Mononuclear cell (primary cell): ENCODE measurements around the gene AEBP2. TPM values are rescaled to one million over a fixed set of nuclear protein-coding genes. Genes with fewer than 3 reads are reported as not detected.
"Not testable (repeated sequence)": the region's sequence is repeated elsewhere in the genome, so short reads cannot be mapped to it uniquely, and the experiment has no call there.

Experiments
- H3K27me3 ChIP-seq: 2 replicates; pipeline ENCODE4 v1.6.0; 2011; ENCODE audit warnings: low read length, control low read depth; ENCODE audit not compliant: insufficient read depth
- H3K4me1 ChIP-seq: 2 replicates; pipeline ENCODE4 v1.5.1; 2011; ENCODE audit warnings: mild to moderate bottlenecking, low read length, control low read depth; ENCODE audit not compliant: insufficient read depth
- H3K4me3 ChIP-seq: 2 replicates; pipeline ENCODE4 v1.5.1; 2011; ENCODE audit warnings: mild to moderate bottlenecking, low read length, moderate library complexity
- H3K9me3 ChIP-seq: 2 replicates; pipeline ENCODE4 v1.5.1; 2011; ENCODE audit warnings: low read depth, mild to moderate bottlenecking, control low read depth, low read length
- total RNA-seq: library from RNA; depleted of rRNA; stranded (reverse); fragments of >200 nt; gene quantifications from one replicate; pipeline ENCODE4 v1.2.3, GENCODE V29; 2012

AEBP2 gene
- total RNA-seq, 1 donor = 29.9 TPM

GRCh38 chr12:19411234-19412204 lies 27.8 kb upstream of the AEBP2 start:
- Histone ChIP-seq H3K4me1 (no peaks in the 10 kb centered on the region), H3K9me3 (no peaks in the 10 kb centered on the region), H3K27me3 (no peaks in the 10 kb centered on the region), H3K4me3 (no peak overlapping the region)

- no peak overlapping the region for H3K4me3 ChIP-seq
- no peaks in the 10 kb centered on the region for H3K27me3 ChIP-seq
- H3K4me1 ChIP-seq = no peaks in the 10 kb centered on the region
- H3K9me3 ChIP-seq = no peaks in the 10 kb centered on the region
Measured at GRCh38 chr12:19412844-19413243, 26.4 kb upstream of the AEBP2 start.

- H3K4me1 ChIP-seq, H3K4me3 ChIP-seq, H3K9me3 ChIP-seq, H3K27me3 ChIP-seq: not testable (repeated sequence)
Measured at GRCh38 chr12:19413582-19413981, 25.7 kb upstream of the AEBP2 start.

DNA sequence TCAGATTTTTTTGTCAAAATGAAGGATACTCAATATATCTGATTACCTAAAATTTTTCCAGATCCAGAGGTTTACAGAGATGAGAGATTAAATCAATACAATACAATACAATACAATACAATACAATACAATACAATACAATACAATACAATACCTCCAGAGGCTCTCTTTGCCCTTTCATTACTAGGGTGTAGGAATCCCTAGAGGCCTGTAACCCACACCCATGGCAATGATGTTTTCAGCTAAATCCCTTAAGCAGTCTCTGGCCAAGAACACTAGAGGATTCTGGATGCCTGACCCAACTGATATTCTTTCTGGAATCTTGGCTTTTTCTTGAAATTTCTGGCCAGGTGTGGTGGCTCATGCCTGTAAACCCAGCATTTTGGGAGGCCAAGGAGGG lies 23.7 kb upstream of the AEBP2 start:
- Histone ChIP-seq H3K27me3 (no peaks in the 10 kb centered on the region), H3K9me3 (no peaks in the 10 kb centered on the region), H3K4me1 (no peaks in the 10 kb centered on the region), H3K4me3 (no peak overlapping the region)

DNA sequence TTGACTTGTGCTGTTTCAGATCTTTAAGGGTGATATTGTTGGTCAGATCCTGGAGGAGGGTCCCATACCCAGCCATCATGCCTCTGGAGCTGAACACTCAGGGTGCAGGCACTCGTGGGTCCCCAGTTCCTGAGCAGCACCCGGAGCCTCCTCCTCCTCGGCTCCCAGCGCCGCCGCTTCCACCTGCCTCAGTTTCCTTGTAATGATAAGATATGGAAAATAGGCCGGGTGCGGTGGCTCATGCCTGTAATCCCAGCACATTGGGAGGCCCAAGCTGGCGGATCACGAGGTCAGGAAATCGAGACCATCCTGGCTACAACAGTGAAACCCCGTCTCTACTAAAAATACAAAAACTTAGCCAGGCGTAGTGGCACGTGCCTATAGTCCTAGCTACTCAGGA lies 20.2 kb upstream of the AEBP2 start:
- Histone ChIP-seq H3K27me3 (no peaks in the 10 kb centered on the region), H3K9me3 (no peaks in the 10 kb centered on the region), H3K4me3 (no peak overlapping the region), H3K4me1 (no peaks in the 10 kb centered on the region)

- no peaks in the 10 kb centered on the region for H3K4me1 ChIP-seq
- no peaks in the 10 kb centered on the region for H3K27me3 ChIP-seq
- no peak overlapping the region for H3K4me3 ChIP-seq
- no peaks in the 10 kb centered on the region for H3K9me3 ChIP-seq
Measured at GRCh38 chr12:19421503-19422282, 17.6 kb upstream of the AEBP2 start.

GRCh38 chr12:19423166-19423930 lies 15.9 kb upstream of the AEBP2 start:
- H3K9me3 ChIP-seq = no peaks in the 10 kb centered on the region
- no peaks in the 10 kb centered on the region for H3K4me1 ChIP-seq
- H3K27me3 ChIP-seq = no peaks in the 10 kb centered on the region
- H3K4me3 ChIP-seq = no peak overlapping the region

- no peaks in the 10 kb centered on the region for H3K4me1 ChIP-seq
- H3K27me3 ChIP-seq = no peaks in the 10 kb centered on the region
- H3K4me3 ChIP-seq = no peak overlapping the region
- no peaks in the 10 kb centered on the region for H3K9me3 ChIP-seq
Measured at GRCh38 chr12:19428246-19428645, 11.0 kb upstream of the AEBP2 start.

- not testable (repeated sequence) for H3K4me1 ChIP-seq, H3K4me3 ChIP-seq, H3K27me3 ChIP-seq, H3K9me3 ChIP-seq
Measured at GRCh38 chr12:19429491-19429890, 9.8 kb upstream of the AEBP2 start.

- Histone ChIP-seq H3K27me3 (no peaks in the 10 kb centered on the region), H3K4me1 (no peaks in the 10 kb centered on the region), H3K9me3 (no peaks in the 10 kb centered on the region), H3K4me3 (no peak overlapping the region)
Measured at GRCh38 chr12:19430988-19431387, 8.3 kb upstream of the AEBP2 start.

DNA sequence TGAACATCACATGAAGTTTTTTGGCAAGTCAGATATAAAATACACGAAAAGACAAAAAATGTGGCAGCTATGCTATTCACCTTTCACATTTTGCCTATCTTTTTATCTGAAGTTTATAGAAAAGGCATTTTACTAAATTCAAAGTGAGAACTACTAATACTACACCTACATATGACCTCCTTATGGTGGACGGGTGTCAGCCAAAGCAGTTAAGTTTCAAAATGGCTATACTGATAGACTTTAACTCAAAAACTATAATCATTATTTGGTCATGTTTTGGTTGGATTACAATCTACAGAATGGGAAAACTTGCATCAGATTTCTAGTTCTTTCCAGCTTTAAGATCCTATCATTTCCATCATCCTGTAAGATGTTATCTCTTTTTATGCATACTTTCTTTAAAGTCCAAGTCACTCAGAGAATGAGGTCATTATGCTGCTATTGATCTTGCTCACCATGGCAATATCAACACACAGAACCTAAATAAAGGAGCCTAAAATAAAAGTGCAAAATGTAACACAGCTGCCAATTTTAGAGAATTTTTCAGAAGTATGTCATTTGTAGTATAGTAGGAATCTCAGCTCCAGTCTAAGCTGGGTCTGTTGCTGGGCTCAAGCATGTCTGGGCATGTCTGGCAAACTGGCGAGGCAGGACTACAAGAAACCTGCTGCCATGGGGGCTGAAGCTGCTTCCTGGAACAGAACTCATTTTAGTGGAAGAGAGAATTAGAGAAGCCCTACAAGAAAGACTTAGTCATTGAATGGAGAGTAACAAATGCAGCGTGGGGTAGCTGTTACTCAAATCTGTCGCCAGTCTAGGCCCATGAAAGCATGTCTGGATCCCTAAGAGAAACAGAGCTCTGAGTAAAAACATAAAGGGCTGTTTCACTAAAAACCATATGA lies 7.6 kb upstream of the AEBP2 start:
- H3K4me3 ChIP-seq = no peak overlapping the region
- no peaks in the 10 kb centered on the region for H3K4me1 ChIP-seq
- no peaks in the 10 kb centered on the region for H3K9me3 ChIP-seq
- no peaks in the 10 kb centered on the region for H3K27me3 ChIP-seq

- Histone ChIP-seq H3K4me3 (no peak overlapping the region), H3K27me3 (no peaks in the 10 kb centered on the region), H3K4me1 (no peaks in the 10 kb centered on the region), H3K9me3 (no peaks in the 10 kb centered on the region)
Measured at GRCh38 chr12:19432309-19433170, 6.8 kb upstream of the AEBP2 start.

DNA sequence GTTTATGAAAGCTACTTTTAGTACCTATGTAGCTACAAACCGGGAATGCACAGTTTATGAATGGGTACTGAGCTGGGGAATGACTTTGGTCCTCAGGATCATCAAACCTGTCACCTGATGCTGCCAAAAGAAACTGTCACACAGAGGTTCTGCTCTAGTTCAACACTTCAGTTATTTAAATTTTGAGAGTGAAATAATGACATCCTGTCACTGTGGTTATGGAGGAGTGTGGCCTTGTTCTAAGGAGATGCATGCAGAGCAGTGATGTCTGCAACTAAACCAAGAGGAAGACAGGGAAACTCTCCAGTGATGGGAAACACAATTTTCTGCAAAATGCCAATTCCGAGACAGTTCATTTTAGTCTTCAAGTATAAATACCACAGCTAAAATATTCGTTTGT lies 4.8 kb upstream of the AEBP2 start:
- H3K9me3 ChIP-seq = no peaks in the 10 kb centered on the region
- peaks cover 4% of the 10 kb centered on the region for H3K4me1 ChIP-seq
- no peak overlapping the region for H3K4me3 ChIP-seq
- no peaks in the 10 kb centered on the region for H3K27me3 ChIP-seq
